NCI-H748 treated with DMSO at 0.1 percent for 48 hours (cell line): ENCODE results near the gene MGLL.

Experiments
- DNase-seq: peaks from one replicate; lab custom pipeline; 2025; lab: John Stamatoyannopoulos, UW

Gene MGLL

GRCh38 chr3:127772827-127773751 is 49.2 kb downstream of the MGLL start:
- no peak for DNase-seq

- DNase-seq, result no peak
Observed at GRCh38 chr3:127772273-127772672, 50.0 kb downstream of the MGLL start.

GRCh38 chr3:127771746-127772145 is 50.6 kb downstream of the MGLL start:
- DNase-seq, result no peak

GRCh38 chr3:127770671-127771355 is 51.5 kb downstream of the MGLL start:
- no peak for DNase-seq

- no peak for DNase-seq
Observed at GRCh38 chr3:127769284-127770081, 52.8 kb downstream of the MGLL start.

GRCh38 chr3:127768346-127769008 is 53.8 kb downstream of the MGLL start:
- DNase-seq, result no peak

GRCh38 chr3:127767126-127767525 is 55.2 kb downstream of the MGLL start:
- DNase-seq, result no peak

- DNase-seq, result no peak
Observed at GRCh38 chr3:127765735-127766134, 56.6 kb downstream of the MGLL start.

- DNase-seq, result no peak
Observed at GRCh38 chr3:127764841-127765362, 57.4 kb downstream of the MGLL start.

GRCh38 chr3:127764301-127764700 is 58.0 kb downstream of the MGLL start:
- no peak for DNase-seq

GRCh38 chr3:127763816-127764215 is 58.5 kb downstream of the MGLL start:
- DNase-seq, result no peak

GRCh38 chr3:127763337-127763736 is 59.0 kb downstream of the MGLL start:
- DNase-seq, result no peak

GRCh38 chr3:127762787-127763105 is 59.6 kb downstream of the MGLL start:
- DNase-seq, result no peak

GRCh38 chr3:127762077-127762786 is 60.1 kb downstream of the MGLL start:
- no peak for DNase-seq

GRCh38 chr3:127761441-127761801 is 60.9 kb downstream of the MGLL start:
- DNase-seq, result no peak

GRCh38 chr3:127760791-127761440 is 61.4 kb downstream of the MGLL start:
- DNase-seq, result no peak

- DNase-seq, result no peak
Observed at GRCh38 chr3:127760361-127760760, 62.0 kb downstream of the MGLL start.

- DNase-seq, result no peak
Observed at GRCh38 chr3:127759826-127760225, 62.5 kb downstream of the MGLL start.

GRCh38 chr3:127758013-127758412 is 64.3 kb downstream of the MGLL start:
- DNase-seq, result no peak

- DNase-seq, result no peak
Observed at GRCh38 chr3:127755305-127755681, 67.0 kb downstream of the MGLL start.
